ENCODE measurements around the gene SLC24A3. TPM values are rescaled to one million over a fixed set of nuclear protein-coding genes. Genes with fewer than 3 reads are reported as not detected.

The SLC24A3 gene
- total RNA-seq, 2 donors from 2014 or later: 1.4 to 3.7 TPM

- H3K36me3 ChIP-seq: no peaks in the 10 kb centered on the region
- no peak for TF ChIP-seq CTCF (IDR thresholded peaks at IDR 0.05)
- no peak overlapping the region for H3K4me3 ChIP-seq
- no peaks in the 10 kb centered on the region for H3K9me3 ChIP-seq
- no peaks in the 10 kb centered on the region for H3K27me3 ChIP-seq
- no peaks in the 10 kb centered on the region for H3K4me1 ChIP-seq
- H3K27ac ChIP-seq: no peak overlapping the region
- no peak for DNase-seq (ENCODE audit: low spot score)
Observed at GRCh38 chr20:19544684-19545083, 332.2 kb downstream of the SLC24A3 start.

DNA sequence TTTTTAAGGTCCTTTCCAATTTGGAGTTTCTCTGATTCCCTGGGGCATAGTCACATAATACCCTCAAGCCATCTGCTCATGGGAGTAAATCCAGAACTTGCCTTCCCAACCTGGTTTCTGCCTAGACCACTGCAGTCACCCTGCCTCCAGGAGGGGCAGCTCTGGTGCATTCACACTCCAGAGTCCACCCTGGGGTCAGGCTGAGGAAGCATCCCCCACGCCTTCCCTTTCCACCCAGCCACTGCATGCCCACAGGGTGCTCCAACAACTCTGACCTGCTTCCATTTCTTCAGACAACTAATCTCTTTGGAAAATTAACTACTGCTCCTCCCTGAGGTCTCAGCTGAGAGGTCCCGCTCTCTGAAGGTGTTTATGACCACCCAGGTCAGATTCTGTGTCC, 334.2 kb downstream of the SLC24A3 start:
- Histone ChIP-seq H3K4me1 (no peaks in the 10 kb centered on the region), H3K9me3 (no peaks in the 10 kb centered on the region), H3K27ac (no peak overlapping the region), H3K27me3 (no peaks in the 10 kb centered on the region), H3K36me3 (no peaks in the 10 kb centered on the region), H3K4me3 (no peak overlapping the region)
- no peak for TF ChIP-seq CTCF (IDR thresholded peaks at IDR 0.05)
- DNase-seq (ENCODE audit: low spot score): no peak

DNA sequence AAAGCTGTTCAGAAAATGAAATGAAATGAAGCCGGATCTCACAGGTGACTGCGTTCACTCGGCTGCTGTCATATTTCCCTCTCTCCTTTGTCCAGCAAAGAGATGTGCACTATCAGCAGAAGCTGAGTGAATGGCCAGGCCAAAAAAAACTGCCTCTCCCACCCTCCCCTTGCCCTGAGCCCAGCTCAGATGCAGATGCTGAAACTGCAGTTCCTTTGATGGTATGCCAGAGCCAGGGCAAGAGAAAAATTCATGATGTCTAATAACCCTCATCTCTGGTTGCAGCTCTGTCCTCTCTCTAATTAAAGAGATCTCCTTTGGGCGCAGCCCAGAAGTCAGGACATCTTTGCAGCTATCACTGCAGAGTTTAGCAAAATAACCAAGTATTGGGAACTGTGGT, 335.1 kb downstream of the SLC24A3 start:
- Histone ChIP-seq H3K4me1 (no peaks in the 10 kb centered on the region), H3K27me3 (no peaks in the 10 kb centered on the region), H3K27ac (no peak overlapping the region), H3K4me3 (no peak overlapping the region), H3K9me3 (no peaks in the 10 kb centered on the region), H3K36me3 (no peaks in the 10 kb centered on the region)
- DNase-seq (ENCODE audit: low spot score): no peak
- TF ChIP-seq CTCF (IDR thresholded peaks at IDR 0.05): no peak

DNA sequence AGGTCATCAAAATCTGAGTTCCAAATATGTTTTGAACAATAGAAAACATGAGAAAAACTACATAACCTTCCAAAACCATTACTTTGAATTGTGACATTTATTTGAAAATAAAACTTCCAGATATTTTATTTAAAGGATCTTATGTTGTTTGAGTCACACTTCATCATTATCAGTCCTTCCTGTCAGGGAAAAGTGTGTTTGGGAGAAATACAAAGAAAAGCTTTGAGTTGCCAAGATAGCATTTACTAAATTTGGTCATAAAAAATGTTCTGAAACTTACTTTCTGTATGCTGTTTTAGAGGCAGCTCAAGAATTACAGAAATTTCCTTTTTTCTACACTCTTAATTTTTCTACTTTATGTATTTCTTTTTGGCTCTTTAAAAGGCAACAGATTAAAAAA, 337.5 kb downstream of the SLC24A3 start:
- no peak overlapping the region for H3K4me3 ChIP-seq
- H3K27me3 ChIP-seq: no peaks in the 10 kb centered on the region
- TF ChIP-seq CTCF (IDR thresholded peaks at IDR 0.05): no peak
- H3K36me3 ChIP-seq: no peaks in the 10 kb centered on the region
- no peaks in the 10 kb centered on the region for H3K9me3 ChIP-seq
- H3K4me1 ChIP-seq: no peaks in the 10 kb centered on the region
- H3K27ac ChIP-seq: no peak overlapping the region
- DNase-seq (ENCODE audit: low spot score): no peak

DNA sequence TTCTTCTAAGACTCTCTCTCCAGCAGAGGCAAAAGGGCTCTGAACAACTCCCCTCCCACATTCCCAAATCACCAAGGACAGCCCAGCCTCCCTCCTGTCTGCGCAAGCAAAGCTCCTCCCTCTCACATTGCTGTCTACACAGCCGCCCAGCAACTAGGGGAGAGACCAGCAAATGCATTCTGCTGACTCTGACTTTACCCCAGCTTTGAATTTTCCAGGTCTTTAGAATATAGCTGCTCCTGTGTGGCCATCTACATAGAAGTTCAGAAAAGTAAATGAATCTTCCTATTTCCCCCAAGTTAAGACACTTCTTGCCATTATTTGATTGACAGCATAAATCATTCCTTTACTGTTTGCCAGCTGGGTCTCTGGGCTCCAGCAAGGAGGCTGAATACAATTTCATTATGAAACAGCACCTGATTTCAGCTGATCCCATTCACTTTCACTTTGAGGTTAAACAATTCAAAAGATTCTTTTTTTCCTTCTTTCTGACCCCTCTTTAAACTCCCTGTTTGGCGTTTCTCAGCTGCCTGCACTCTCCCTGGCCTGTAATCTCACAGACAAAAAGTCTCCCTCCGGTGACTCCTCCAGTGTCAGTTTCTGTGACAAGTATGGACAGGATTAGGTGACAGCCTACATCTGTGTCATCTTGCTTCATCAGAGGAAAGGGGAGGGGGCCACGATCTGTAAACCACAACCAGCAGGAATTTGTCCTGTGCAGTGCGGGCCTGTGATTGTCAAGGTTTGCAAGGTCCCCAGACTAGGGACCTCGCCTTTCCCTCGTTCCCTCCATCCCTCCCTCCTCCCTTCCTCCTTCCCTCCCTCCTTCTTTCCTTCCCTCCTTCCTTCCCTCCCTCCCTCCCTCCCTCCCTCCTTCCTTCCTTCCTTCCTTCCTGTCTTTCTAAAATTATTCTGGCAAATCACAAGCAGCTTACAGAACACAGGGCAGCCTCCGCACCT, 340.1 kb downstream of the SLC24A3 start:
- H3K4me3 ChIP-seq: no peak overlapping the region
- H3K36me3 ChIP-seq: no peaks in the 10 kb centered on the region
- H3K9me3 ChIP-seq: no peaks in the 10 kb centered on the region
- TF ChIP-seq CTCF (IDR thresholded peaks at IDR 0.05): no peak
- no peaks in the 10 kb centered on the region for H3K4me1 ChIP-seq
- H3K27ac ChIP-seq: no peak overlapping the region
- no peaks in the 10 kb centered on the region for H3K27me3 ChIP-seq
- no peak for DNase-seq (ENCODE audit: low spot score)
